GM19324 (cell line): ENCODE measurements around the gene CLDN15.
"Not testable (repeated sequence)": the region's sequence is repeated elsewhere in the genome, so short reads cannot be mapped to it uniquely, and the experiment has no call there.

Source experiments
- ATAC-seq: cut with Tn5 transposase; IDR thresholded peaks from one replicate; pipeline ENCODE4 v1.9.1; 2021; ENCODE audit warnings: mild to moderate bottlenecking, moderate library complexity; ENCODE audit not compliant: unreplicated experiment, low FRiP score

Gene CLDN15

GRCh38 chr7:101237206-101238067, at the start of gene CLDN15:
Gene CLDN15, minus strand, starts transcription at chr7:101237802. Its CDS starts 221 bp downstream, at chr7:101237581.
- ATAC-seq, result no peak

- no peak for ATAC-seq
Measured at GRCh38 chr7:101287032-101287431, 49.4 kb upstream of the CLDN15 start.

- not testable (repeated sequence) for ATAC-seq
Measured at GRCh38 chr7:101285880-101286279, 48.3 kb upstream of the CLDN15 start.

GRCh38 chr7:101285171-101285570, 47.6 kb upstream of the CLDN15 start:
- ATAC-seq, result no peak

GRCh38 chr7:101280912-101281311, 43.3 kb upstream of the CLDN15 start:
- ATAC-seq, result not testable (repeated sequence)

- ATAC-seq, result no peak
Measured at GRCh38 chr7:101278461-101279292, 41.1 kb upstream of the CLDN15 start.

- no peak for ATAC-seq
Measured at GRCh38 chr7:101277155-101277554, 39.6 kb upstream of the CLDN15 start.

- no peak for ATAC-seq
Measured at GRCh38 chr7:101273206-101273605, 35.6 kb upstream of the CLDN15 start.

GRCh38 chr7:101271021-101271420, 33.4 kb upstream of the CLDN15 start:
- ATAC-seq, result no peak

- no peak for ATAC-seq
Measured at GRCh38 chr7:101269664-101270063, 32.1 kb upstream of the CLDN15 start.

- no peak for ATAC-seq
Measured at GRCh38 chr7:101265622-101266516, 28.3 kb upstream of the CLDN15 start.

- not testable (repeated sequence) for ATAC-seq
Measured at GRCh38 chr7:101264102-101264706, 26.6 kb upstream of the CLDN15 start.

GRCh38 chr7:101258243-101258731, 20.7 kb upstream of the CLDN15 start:
- no peak for ATAC-seq

GRCh38 chr7:101255796-101256195, 18.2 kb upstream of the CLDN15 start:
- no peak for ATAC-seq

- ATAC-seq, result not testable (repeated sequence)
Measured at GRCh38 chr7:101253199-101253598, 15.6 kb upstream of the CLDN15 start.

- peak; percentile 99 for ATAC-seq
Measured at GRCh38 chr7:101251871-101252659, 14.5 kb upstream of the CLDN15 start.

GRCh38 chr7:101250324-101250723, 12.7 kb upstream of the CLDN15 start:
- no peak for ATAC-seq

- no peak for ATAC-seq
Measured at GRCh38 chr7:101248276-101248675, 10.7 kb upstream of the CLDN15 start.

GRCh38 chr7:101245147-101245668, 7.6 kb upstream of the CLDN15 start:
- ATAC-seq, result no peak
